Measurements from ENCODE around the gene GLRX2.

The GLRX2 gene

DNA sequence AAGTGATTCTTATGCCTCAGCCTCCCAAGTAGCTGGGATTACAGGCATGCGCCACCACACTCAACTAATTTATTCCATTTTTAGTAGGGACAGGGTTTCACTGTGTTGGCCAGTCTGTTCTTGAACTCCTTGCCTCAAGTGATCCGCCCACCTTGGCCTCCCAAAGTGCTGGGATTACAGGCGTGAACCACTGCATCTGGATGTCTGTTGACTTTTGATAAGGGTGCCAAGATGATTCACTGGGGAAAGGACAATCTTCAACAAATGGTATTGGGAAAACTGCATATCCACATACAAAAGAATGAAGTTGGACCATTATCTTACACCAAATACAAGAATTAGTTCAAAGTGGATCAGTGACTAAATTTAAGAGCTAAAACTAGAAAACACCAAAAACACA, 26.0 kb downstream of the GLRX2 start:
- TF ChIP-seq, protein P1, sequence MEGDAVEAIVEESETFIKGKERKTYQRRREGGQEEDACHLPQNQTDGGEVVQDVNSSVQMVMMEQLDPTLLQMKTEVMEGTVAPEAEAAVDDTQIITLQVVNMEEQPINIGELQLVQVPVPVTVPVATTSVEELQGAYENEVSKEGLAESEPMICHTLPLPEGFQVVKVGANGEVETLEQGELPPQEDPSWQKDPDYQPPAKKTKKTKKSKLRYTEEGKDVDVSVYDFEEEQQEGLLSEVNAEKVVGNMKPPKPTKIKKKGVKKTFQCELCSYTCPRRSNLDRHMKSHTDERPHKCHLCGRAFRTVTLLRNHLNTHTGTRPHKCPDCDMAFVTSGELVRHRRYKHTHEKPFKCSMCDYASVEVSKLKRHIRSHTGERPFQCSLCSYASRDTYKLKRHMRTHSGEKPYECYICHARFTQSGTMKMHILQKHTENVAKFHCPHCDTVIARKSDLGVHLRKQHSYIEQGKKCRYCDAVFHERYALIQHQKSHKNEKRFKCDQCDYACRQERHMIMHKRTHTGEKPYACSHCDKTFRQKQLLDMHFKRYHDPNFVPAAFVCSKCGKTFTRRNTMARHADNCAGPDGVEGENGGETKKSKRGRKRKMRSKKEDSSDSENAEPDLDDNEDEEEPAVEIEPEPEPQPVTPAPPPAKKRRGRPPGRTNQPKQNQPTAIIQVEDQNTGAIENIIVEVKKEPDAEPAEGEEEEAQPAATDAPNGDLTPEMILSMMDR (IDR thresholded peaks at IDR 0.05; ENCODE audit: low read depth, low read length): no peak
- H3K4me3 ChIP-seq (ENCODE audit: low read depth, low read length): no peak overlapping the region

DNA sequence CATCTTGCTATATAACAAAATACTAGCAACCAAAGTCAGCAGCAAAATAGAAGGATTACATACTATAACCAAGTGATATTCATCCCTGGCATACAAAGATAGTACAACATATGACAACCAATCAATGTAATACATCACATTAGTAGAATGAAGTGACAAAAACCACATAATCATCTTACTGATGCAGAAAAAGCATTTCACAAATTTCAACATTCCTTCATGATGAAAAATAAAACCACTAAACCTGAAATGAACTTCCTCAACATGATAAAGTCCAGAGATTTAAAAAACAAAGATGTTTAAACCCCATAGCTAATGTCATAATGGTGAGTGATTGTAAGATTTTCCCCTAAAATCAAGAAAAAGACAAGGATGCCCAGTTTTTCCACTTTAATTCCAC, 27.2 kb downstream of the GLRX2 start:
- TF ChIP-seq, protein P1 (IDR thresholded peaks at IDR 0.05; ENCODE audit: low read depth, low read length): no peak

DNA sequence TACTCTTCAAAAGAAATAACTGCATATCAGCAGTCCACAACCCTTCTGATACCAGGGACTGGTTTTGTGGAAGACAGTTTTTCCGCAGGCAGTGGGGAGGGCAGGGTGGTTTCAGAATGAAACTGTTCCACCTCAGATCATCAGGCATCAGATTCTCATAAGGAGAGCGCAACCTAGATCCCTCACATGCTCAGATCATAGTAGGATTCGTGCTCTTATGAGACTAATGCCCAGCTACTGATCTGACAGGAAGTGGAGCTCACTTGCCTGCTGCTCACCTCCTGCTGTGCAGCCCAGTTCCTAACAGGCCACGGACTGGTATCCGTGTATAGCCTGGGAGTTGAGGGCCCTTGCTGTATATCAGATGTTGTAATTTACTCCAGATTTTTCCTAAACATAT, 34.3 kb downstream of the GLRX2 start:
- H3K4me3 ChIP-seq (ENCODE audit: low read depth, low read length): no peak overlapping the region
- TF ChIP-seq, protein P1 (IDR thresholded peaks at IDR 0.05; ENCODE audit: low read depth, low read length): no peak

More for the DNA sequence above, 27.2 kb downstream of the GLRX2 start:
- no peak overlapping the region for H3K4me3 ChIP-seq (ENCODE audit: low read depth, low read length)

DNA sequence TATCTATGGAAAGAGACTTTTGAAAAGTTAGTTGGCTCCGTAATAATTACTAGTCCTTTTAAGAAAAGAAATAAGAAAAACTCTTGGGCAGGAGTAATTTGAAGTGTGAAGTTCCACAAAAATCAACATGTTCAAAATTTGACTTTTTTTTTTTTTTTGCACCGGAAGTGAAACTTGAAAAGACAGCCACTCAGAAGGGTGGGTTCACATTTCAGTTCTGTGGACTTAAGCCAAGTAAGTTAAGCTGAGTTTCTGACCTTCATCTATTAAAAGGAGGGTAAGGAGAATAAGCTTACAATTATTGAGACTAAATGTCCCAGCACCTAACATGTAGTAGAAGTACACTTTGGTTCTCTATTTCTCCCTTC, 34.8 kb downstream of the GLRX2 start:
- TF ChIP-seq, protein P1 (IDR thresholded peaks at IDR 0.05; ENCODE audit: low read depth, low read length): no peak
- no peak overlapping the region for H3K4me3 ChIP-seq (ENCODE audit: low read depth, low read length)

DNA sequence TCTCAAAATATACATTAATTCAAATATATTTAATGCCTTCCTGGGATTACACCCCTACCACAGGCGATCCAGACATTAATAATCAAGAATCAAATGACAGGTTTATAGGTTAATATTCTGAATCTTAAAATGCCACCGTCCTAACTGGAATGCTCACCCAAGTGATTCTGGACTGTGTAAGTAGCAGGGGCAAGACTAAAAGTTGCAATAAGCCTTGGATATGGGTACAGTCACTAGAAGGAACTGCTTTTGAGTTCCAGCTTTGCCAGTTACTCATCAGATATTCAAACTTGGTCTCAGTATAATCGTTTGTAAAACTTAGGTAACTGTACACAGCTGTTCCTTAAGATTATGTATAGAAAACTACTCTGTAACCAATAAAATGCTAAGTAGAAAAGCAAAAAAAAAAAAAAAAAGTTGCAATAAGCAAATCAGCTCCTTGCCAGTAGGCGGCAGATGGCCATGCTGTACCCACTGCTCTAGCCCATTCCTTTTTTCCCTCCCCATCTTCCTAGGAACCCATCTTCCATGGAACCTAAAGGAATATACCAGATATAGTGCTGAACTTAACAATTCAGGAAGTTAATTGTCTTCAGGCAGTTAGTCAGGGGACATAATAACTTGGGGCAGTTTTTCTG, 35.3 kb downstream of the GLRX2 start:
- H3K4me3 ChIP-seq (ENCODE audit: low read depth, low read length): no peak overlapping the region
- TF ChIP-seq, protein P1 (IDR thresholded peaks at IDR 0.05; ENCODE audit: low read depth, low read length): no peak

DNA sequence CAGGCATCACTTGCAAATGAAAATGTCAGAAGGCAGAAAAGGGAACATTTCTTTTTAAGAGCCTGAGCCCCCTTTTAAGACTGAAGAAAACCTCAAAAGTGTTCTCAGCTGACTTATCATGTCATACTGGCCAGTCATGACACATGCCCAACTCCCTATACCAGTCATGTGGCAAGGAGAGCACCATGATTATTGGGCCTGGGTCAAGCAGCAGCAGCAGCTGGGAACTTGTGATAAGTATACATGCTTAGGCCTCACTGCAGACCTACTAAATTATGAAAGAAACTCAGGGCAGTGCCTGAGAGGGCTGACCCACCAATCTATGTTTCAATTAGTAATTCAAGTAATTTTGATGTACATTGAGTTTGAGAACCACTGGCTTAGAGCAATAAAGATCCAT, 37.2 kb downstream of the GLRX2 start:
- TF ChIP-seq, protein P1 (IDR thresholded peaks at IDR 0.05; ENCODE audit: low read depth, low read length): no peak
- no peak overlapping the region for H3K4me3 ChIP-seq (ENCODE audit: low read depth, low read length)

DNA sequence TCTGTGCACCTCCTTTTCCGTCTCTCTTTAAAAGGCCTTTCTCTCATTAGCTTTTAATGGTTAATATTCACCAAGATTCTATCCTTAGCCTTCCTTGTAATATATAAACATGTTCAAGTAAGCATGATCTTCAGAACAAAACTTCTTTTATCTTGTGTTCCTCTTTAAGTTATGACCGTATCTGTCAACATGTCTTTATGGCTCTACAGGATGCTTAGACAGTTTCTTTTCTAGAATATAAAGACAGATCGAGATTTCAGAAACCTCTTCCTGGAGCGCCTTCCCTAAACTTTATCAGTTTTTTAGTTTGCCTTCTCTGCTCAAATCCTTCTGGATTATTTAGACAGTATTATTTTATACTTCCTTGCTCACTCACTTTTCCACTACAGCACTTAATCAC, 38.6 kb downstream of the GLRX2 start:
- TF ChIP-seq, protein P1 (IDR thresholded peaks at IDR 0.05; ENCODE audit: low read depth, low read length): no peak
- no peak overlapping the region for H3K4me3 ChIP-seq (ENCODE audit: low read depth, low read length)

Data from WI38 (cell line).